H1 (cell line): ENCODE data around the gene HLA-A. TPM values are rescaled to one million over a fixed set of nuclear protein-coding genes. Genes with fewer than 3 reads are reported as not detected.

Experiments used
- CBX5 ChIP-seq: fragments of 300-800, 300-1000 bp; sonication (generic); IDR thresholded peaks from 2 replicates; pipeline ENCODE4 v1.7.1; 2016; ENCODE audit warnings: antibody characterized with exemption, low read length, low read depth
- CBX8 ChIP-seq: fragments of 300-800, 300-1000 bp; sonication (generic); IDR thresholded peaks from 2 replicates; pipeline ENCODE4 v1.7.1; 2016; ENCODE audit warnings: low read depth, low read length, borderline replicate concordance
- CTBP2 ChIP-seq: IDR thresholded peaks from 2 replicates; pipeline ENCODE4 v1.7.0; 2011; ENCODE audit warnings: borderline replicate concordance, mild to moderate bottlenecking, moderate library complexity, mixed read lengths, low read length; ENCODE audit not compliant: insufficient read depth, insufficient read length
- EP300 ChIP-seq, 2 experiments: IDR thresholded peaks; 1 replicate in 1 of 2; 2 replicates in 1 of 2; pipeline ENCODE4 v1.6.1; 2011 to 2012; ENCODE audit warnings: low read depth in 2 of 2, low read length in 2 of 2, mild to moderate bottlenecking in 2 of 2, borderline replicate concordance in 1 of 2, inconsistent platforms in 1 of 2, moderate library complexity in 1 of 2
- KDM1A ChIP-seq: fragments of 200-600, 300-600 bp; sonication (generic); IDR thresholded peaks from 2 replicates; pipeline ENCODE4 v1.7.1; 2016; ENCODE audit warnings: mild to moderate bottlenecking, low read length, borderline replicate concordance
- NANOG ChIP-seq: IDR thresholded peaks from 2 replicates; pipeline ENCODE4 v1.6.1; 2011; ENCODE audit warnings: low read length, low read depth, mild to moderate bottlenecking, inconsistent platforms; ENCODE audit not compliant: insufficient read depth, poor library complexity, severe bottlenecking
- PHF8 ChIP-seq: fragments of 200-600 bp; sonication (generic); conservative IDR thresholded peaks from 2 replicates; pipeline ENCODE4 v1.7.1; 2012; ENCODE audit warnings: low read depth, mild to moderate bottlenecking, inconsistent platforms, low read length, moderate library complexity
- SIN3A ChIP-seq, 2 experiments: IDR thresholded peaks in 1 of 2; conservative IDR thresholded peaks in 1 of 2; 2 replicates each; pipeline ENCODE4 v1.6.1; 2011 to 2012; ENCODE audit warnings: low read length in 2 of 2, improper control_type of control experiment in 1 of 2, low read depth in 1 of 2, mild to moderate bottlenecking in 1 of 2
- SP2 ChIP-seq: IDR thresholded peaks from 2 replicates; pipeline ENCODE4 v1.6.1; 2012; ENCODE audit warnings: mild to moderate bottlenecking, low read length, inconsistent platforms
- SP4 ChIP-seq: IDR thresholded peaks from 2 replicates; pipeline ENCODE4 v1.6.1; 2012; ENCODE audit warnings: low read length, inconsistent platforms
- polyA plus RNA-seq, 7 experiments: library from polyadenylated mRNA; depleted of rRNA in 3 of 7; stranded (reverse) in 5 of 7; unstranded in 2 of 7; fragments of >200 nt in 5 of 7; fragments of 200-250 nt in 2 of 7; gene quantifications; 1 replicate in 5 of 7; 2 replicates in 1 of 7; 4 replicates in 1 of 7; pipeline versions ENCODE4 v1.2.1 to v1.2.3, GENCODE V29; 2011 to 2013; ENCODE audit warnings: missing spikeins in 2 of 7, mixed read lengths in 2 of 7
- total RNA-seq: library from RNA; stranded (reverse); fragmentation: NEBNext Ultra II Directional; extraction: Animal tissue kit (Norgen Biotek cat#: 25700); gene quantifications from 2 replicates; pipeline ENCODE4 v1.2.1, GENCODE V29; 2021

The HLA-A gene
- total and polyA plus RNA-seq, 2 of the 8 experiments (the other 6 are each of a cell fraction or from before 2014, with no cell fraction given), result 221 to 474 TPM

DNA sequence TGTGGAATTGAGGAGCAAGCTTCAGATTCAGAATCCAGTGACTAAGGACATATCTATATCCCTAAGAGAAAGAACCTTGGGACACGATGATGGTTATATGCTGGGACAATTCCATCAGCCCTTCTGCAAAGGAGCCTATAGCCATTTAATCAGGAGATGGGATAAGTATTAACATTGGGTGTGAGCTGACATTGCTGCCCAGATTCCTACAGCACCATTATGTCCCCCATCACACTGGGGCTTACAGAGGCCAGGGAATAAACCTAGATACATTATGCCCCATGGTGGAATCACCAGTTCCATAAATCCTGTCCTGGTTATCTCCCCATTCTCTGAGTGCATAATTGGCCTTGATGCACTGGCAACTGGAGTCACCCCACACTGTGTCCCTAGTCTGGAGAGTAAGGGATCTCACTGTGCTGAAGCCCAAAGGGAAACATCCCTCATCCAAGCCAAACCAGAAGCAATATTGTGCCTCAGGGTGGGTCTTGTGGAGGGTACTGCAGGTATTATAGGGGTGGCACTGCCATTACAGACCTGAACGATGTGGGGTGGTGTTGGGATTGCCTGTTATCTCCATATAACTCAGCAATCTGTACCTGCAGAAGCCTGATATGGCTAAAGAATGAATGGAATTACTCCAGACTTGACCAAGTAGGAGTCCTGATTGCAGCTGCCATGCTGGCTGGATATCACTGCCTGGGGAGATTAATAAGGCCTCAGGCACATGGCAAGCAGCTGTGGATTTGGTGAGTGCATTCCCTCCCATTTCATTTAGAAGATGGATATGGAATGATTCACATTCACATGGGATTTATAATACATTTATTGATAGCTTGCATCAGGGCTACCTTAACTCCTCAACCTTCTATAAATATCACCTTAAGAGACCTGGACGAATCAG, 5.0 kb downstream of the HLA-A start (continued):
- no peak for TF ChIP-seq CTBP2
- no peak for TF ChIP-seq KDM1A
- no peak for TF ChIP-seq SIN3A (conservative IDR thresholded peaks at IDR 0.05 in 1 of 2, IDR thresholded peaks at IDR 0.05 in 1 of 2; ENCODE audit: low read depth in 1 of 2, low read length in 2 of 2)
- no peak for TF ChIP-seq PHF8
- TF ChIP-seq NANOG, result no peak
- TF ChIP-seq SP4, result no peak
- TF ChIP-seq CBX8, result no peak
- TF ChIP-seq SP2, result no peak
- no peak for TF ChIP-seq EP300 (IDR thresholded peaks at IDR 0.05; ENCODE audit: borderline replicate concordance in 1 of 2, low read depth in 2 of 2, low read length in 2 of 2)
- no peak for TF ChIP-seq CBX5
